ENCODE data around the gene AFF2. TPM values are rescaled to one million over a fixed set of nuclear protein-coding genes. Genes with fewer than 3 reads are reported as not detected.

Gene AFF2
- total RNA-seq: under 1 TPM; 0.13 TPM

GRCh38 chrX:148500423-148501385 is at the start of gene AFF2:
Gene AFF2 (plus strand): TSS chrX:148500617. CDS start chrX:148501098, 481 bp downstream.
- Mint-ChIP-seq H3K27ac (no peak within 1 kb of the TSS), H3K36me3 (ENCODE audit: low read depth) (no peaks in the 10 kb centered on the region), H3K4me1 (peaks cover 5% of the 10 kb centered on the region), H3K9me3 (no peaks in the 10 kb centered on the region), H3K27me3 (peaks cover 18% of the 10 kb centered on the region), H3K4me3 (peak within 1 kb of the TSS; percentile 48)
- POLR2A ChIA-PET: no interaction called here
- CTCF ChIA-PET: no interaction called here
- DNase-seq: peak; percentile 20

DNA sequence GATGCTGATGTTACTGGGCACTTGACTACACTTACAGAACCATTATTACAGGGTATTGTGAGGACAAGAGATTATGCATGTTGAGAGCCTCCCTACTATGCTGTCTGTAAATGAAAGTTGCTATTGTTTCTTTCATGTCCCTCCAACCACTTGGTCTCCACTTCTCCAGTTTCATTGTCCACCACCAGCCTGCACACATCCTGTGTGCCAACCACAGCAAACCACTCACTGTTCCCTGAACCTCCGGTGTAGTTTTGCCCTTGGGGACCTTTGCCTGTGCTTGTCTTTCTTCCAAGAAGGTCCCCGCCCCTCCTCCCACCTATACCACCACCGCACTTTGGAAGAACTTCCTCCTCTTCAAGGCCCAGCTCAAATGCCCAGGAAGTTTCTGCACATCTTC is 43.1 kb upstream of the AFF2 start:
- no peak overlapping the region for H3K4me3 Mint-ChIP-seq
- H3K4me1 Mint-ChIP-seq: peaks cover 2% of the 10 kb centered on the region
- DNase-seq: no peak
- H3K36me3 Mint-ChIP-seq (ENCODE audit: low read depth): no peaks in the 10 kb centered on the region
- ChIA-PET POLR2A (no interaction called here), CTCF (no interaction called here)
- H3K9me3 Mint-ChIP-seq: no peaks in the 10 kb centered on the region
- H3K27ac Mint-ChIP-seq: no peak overlapping the region
- H3K27me3 Mint-ChIP-seq: no peaks in the 10 kb centered on the region

DNA sequence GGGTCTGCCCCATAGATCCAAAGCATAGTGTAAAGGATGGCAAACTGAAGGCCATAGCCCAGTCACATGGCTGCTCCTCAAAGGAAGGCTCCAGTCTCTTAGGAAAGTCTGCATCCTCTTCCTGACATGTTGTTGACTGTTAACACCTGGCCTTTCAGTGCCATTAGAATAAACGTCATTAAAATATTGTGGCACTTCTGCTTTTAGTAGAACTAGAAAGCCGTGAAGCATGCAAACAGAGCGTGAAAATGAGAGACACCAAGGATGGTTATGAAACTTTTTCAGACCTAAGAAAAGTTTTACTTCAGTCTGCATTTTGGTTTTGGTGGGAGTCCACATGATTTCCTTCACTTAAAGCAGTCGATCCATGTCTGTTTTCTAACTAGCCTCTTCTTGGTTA is 41.1 kb upstream of the AFF2 start:
- H3K27me3 Mint-ChIP-seq: peaks cover 2% of the 10 kb centered on the region
- CTCF ChIA-PET: no interaction called here
- no peaks in the 10 kb centered on the region for H3K9me3 Mint-ChIP-seq
- no peak overlapping the region for H3K4me3 Mint-ChIP-seq
- H3K27ac Mint-ChIP-seq: no peak overlapping the region
- no peak for DNase-seq
- no peaks in the 10 kb centered on the region for H3K36me3 Mint-ChIP-seq (ENCODE audit: low read depth)
- H3K4me1 Mint-ChIP-seq: peaks cover 2% of the 10 kb centered on the region
- POLR2A ChIA-PET: no interaction called here

DNA sequence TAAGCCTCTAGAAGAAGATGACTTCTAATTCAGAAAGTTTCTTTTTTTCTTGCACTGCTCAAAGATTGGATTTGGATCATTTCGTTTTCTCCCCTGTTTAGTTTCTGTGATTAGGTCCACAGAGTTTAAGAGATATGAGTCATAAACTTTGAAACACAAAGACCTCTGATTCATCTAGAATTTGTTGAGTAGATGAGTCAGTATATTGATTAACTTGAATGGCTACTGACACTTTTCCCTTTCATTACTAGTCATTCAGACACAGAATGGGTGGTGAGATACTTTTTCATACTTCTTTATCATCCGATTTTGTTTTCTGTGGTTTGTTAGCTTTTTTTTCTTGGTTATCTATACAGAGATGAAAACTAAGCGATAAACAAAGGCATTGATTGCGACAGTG is 34.1 kb upstream of the AFF2 start:
- no peak for DNase-seq
- Mint-ChIP-seq H3K36me3 (ENCODE audit: low read depth) (no peaks in the 10 kb centered on the region), H3K27me3 (peaks cover 4% of the 10 kb centered on the region), H3K4me1 (peaks cover 5% of the 10 kb centered on the region), H3K27ac (no peak overlapping the region), H3K9me3 (no peaks in the 10 kb centered on the region), H3K4me3 (no peak overlapping the region)
- POLR2A ChIA-PET: no interaction called here
- CTCF ChIA-PET: no interaction called here

- no peak overlapping the region for H3K4me3 Mint-ChIP-seq
- CTCF ChIA-PET: no interaction called here
- H3K4me1 Mint-ChIP-seq: peaks cover 5% of the 10 kb centered on the region
- H3K36me3 Mint-ChIP-seq (ENCODE audit: low read depth): no peaks in the 10 kb centered on the region
- DNase-seq: no peak
- H3K9me3 Mint-ChIP-seq: no peaks in the 10 kb centered on the region
- POLR2A ChIA-PET: no interaction called here
- H3K27ac Mint-ChIP-seq: no peak overlapping the region
- peaks cover 2% of the 10 kb centered on the region for H3K27me3 Mint-ChIP-seq
Observed at GRCh38 chrX:148470324-148470723, 30.1 kb upstream of the AFF2 start.

DNA sequence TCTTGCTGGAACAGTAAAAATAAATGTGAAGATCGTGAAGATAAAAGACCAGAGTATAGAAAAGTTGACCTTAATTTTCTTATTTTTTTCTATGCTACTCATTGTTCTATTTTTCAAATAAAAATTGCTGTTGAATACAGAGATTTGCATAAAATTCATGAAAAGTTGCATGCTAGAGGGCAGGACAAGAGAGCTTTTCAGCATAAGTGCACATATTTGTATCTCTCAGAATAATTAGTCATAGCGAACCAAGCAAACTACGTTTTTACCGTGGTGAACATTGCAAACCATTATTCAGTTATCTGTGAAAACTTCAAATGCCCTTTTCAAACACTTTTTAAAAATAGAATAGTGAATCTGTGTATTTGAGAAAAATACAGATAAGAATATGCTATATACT is 26.4 kb upstream of the AFF2 start:
- POLR2A ChIA-PET: no interaction called here
- no peak overlapping the region for H3K27ac Mint-ChIP-seq
- no peaks in the 10 kb centered on the region for H3K9me3 Mint-ChIP-seq
- H3K36me3 Mint-ChIP-seq (ENCODE audit: low read depth): no peaks in the 10 kb centered on the region
- H3K4me1 Mint-ChIP-seq: no peaks in the 10 kb centered on the region
- CTCF ChIA-PET: no interaction called here
- H3K27me3 Mint-ChIP-seq: no peaks in the 10 kb centered on the region
- no peak for DNase-seq
- H3K4me3 Mint-ChIP-seq: no peak overlapping the region

- no peaks in the 10 kb centered on the region for H3K27me3 Mint-ChIP-seq
- H3K36me3 Mint-ChIP-seq (ENCODE audit: low read depth): no peaks in the 10 kb centered on the region
- no peak for DNase-seq
Observed at GRCh38 chrX:148492057-148492456, 8.4 kb upstream of the AFF2 start.

GRCh38 chrX:148495176-148495575 is 5.2 kb upstream of the AFF2 start:
- Mint-ChIP-seq H3K4me3 (no peak overlapping the region), H3K4me1 (no peaks in the 10 kb centered on the region), H3K9me3 (no peaks in the 10 kb centered on the region), H3K27ac (no peak overlapping the region), H3K27me3 (peaks cover 6% of the 10 kb centered on the region), H3K36me3 (ENCODE audit: low read depth) (no peaks in the 10 kb centered on the region)
- POLR2A ChIA-PET: no interaction called here
- CTCF ChIA-PET: no interaction called here
- no peak for DNase-seq

More at GRCh38 chrX:148492057-148492456, 8.4 kb upstream of the AFF2 start:
- no peaks in the 10 kb centered on the region for H3K4me1 Mint-ChIP-seq
- CTCF ChIA-PET: no interaction called here
- POLR2A ChIA-PET: no interaction called here
- H3K27ac Mint-ChIP-seq: no peak overlapping the region
- no peaks in the 10 kb centered on the region for H3K9me3 Mint-ChIP-seq
- no peak overlapping the region for H3K4me3 Mint-ChIP-seq

DNA sequence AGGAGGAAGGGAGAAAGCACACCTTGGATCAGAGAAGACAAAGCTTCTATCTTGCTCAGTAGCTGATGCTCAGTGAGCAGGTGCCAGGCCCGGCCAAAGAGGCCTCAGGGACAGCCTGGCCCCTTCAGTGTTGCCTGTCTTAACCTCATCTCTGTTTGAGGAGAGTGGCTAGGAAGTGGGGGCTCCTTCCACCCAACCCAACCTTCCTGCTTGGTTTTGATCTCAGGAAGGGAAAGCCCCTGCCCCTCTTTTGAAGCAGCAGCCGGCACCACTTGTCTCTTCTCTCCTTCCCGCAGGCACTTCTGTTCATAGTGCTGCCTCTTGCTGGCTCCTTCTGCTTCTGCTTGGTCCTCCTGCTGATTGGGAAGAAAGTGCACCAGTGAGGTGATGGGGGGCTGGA is 2.4 kb upstream of the AFF2 start:
- Mint-ChIP-seq H3K27me3 (peaks cover 15% of the 10 kb centered on the region), H3K27ac (no peak overlapping the region), H3K4me1 (peaks cover 5% of the 10 kb centered on the region), H3K9me3 (no peaks in the 10 kb centered on the region), H3K4me3 (no peak overlapping the region), H3K36me3 (ENCODE audit: low read depth) (no peaks in the 10 kb centered on the region)
- DNase-seq: no peak
- ChIA-PET CTCF (no interaction called here), POLR2A (no interaction called here)

- ChIA-PET CTCF (no interaction called here), POLR2A (no interaction called here)
- Mint-ChIP-seq H3K36me3 (ENCODE audit: low read depth) (no peaks in the 10 kb centered on the region), H3K4me3 (no peak overlapping the region), H3K27ac (no peak overlapping the region), H3K4me1 (peaks cover 5% of the 10 kb centered on the region), H3K27me3 (peaks cover 18% of the 10 kb centered on the region), H3K9me3 (no peaks in the 10 kb centered on the region)
- DNase-seq: no peak
Observed at GRCh38 chrX:148499638-148500422, 587 bp upstream of the AFF2 start.

DNA sequence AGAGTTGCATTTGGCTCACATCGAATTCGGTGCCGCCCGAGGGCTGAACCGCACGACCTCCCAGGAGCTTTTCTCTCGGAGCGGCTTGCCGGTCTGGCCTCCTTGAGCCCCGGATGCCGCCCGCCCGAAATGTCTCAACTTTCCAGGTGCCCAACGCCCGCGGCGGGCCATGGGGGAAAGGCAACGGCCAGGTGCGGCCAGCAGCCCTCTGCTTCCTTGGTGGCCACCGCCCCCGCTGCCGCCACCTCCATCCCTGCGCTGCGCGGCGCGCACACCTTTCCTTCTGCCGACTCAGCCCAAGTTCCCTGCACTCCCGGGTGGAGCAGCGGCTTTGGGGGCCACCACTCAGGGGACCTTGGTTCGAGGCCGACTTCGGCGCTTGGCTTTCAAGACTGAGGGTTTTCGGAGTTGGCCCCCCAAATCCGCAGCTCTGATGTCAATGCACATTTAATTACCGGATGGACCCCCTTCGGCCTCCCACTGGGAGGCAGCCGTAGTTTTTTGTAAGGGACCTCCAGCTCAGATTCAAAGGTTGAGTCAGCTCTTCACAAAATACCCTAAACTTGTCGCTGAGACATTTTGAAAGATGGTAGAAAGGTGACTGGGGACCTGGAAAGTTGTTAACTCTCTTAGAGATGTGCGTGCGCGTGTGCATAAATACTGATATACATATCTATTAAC is 1.1 kb downstream of the AFF2 start:
- H3K36me3 Mint-ChIP-seq (ENCODE audit: low read depth): no peaks in the 10 kb centered on the region
- no peaks in the 10 kb centered on the region for H3K9me3 Mint-ChIP-seq
- DNase-seq: peak; percentile 14
- peaks cover 18% of the 10 kb centered on the region for H3K27me3 Mint-ChIP-seq
- POLR2A ChIA-PET: no interaction called here
- CTCF ChIA-PET: no interaction called here
- H3K4me3 Mint-ChIP-seq: peak overlapping the region; percentile 48
- no peak overlapping the region for H3K27ac Mint-ChIP-seq
- peaks cover 5% of the 10 kb centered on the region for H3K4me1 Mint-ChIP-seq

DNA sequence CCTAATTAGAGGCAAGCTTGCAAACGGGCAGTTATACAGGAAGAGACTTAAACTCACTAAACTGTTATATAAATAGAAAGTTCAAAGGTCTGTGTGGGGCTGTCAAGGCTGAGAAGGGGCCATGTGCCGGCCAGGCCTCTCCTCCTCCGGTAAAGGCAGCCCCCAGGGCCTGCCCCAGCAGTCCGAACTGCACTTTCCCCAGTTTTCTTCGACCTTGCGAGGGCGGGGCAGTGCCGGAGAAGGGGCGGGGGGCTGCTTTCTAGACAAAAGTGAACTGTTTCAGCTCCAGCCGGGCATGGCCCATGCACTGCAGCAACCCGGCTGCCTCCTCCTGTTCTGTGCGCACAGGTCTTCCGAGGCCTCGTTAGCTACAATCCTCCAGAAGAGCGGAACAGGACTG is 4.1 kb downstream of the AFF2 start:
- Mint-ChIP-seq H3K36me3 (ENCODE audit: low read depth) (no peaks in the 10 kb centered on the region), H3K9me3 (no peaks in the 10 kb centered on the region), H3K27me3 (peaks cover 15% of the 10 kb centered on the region), H3K27ac (no peak overlapping the region), H3K4me3 (no peak overlapping the region), H3K4me1 (peaks cover 5% of the 10 kb centered on the region)
- ChIA-PET POLR2A (no interaction called here), CTCF (no interaction called here)
- DNase-seq: no peak

GRCh38 chrX:148507418-148507817 is 7.0 kb downstream of the AFF2 start:
- Mint-ChIP-seq H3K27me3 (peaks cover 6% of the 10 kb centered on the region), H3K36me3 (ENCODE audit: low read depth) (no peaks in the 10 kb centered on the region), H3K4me1 (no peaks in the 10 kb centered on the region), H3K27ac (no peak overlapping the region), H3K4me3 (no peak overlapping the region), H3K9me3 (no peaks in the 10 kb centered on the region)
- CTCF ChIA-PET: no interaction called here
- POLR2A ChIA-PET: no interaction called here
- DNase-seq: no peak
